Osteocyte (in vitro differentiated cells): ENCODE measurements around the gene ADAMTSL3. TPM values are rescaled to one million over a fixed set of nuclear protein-coding genes. Genes with fewer than 3 reads are reported as not detected.
"Not testable (repeated sequence)": the region's sequence is repeated elsewhere in the genome, so short reads cannot be mapped to it uniquely, and the experiment has no call there.

Experiments used
- DNase-seq: peaks from one replicate; pipeline ENCODE4 v3.0.0; 2021; ENCODE audit warnings: mixed read lengths; ENCODE audit not compliant: unreplicated experiment; ENCODE audit errors: extremely low spot score
- H3K27ac Mint-ChIP-seq: one replicate; pipeline ENCODE4 v1.8.0; 2021; ENCODE audit warnings: mild to moderate bottlenecking, mixed read lengths; ENCODE audit not compliant: unreplicated experiment
- H3K27me3 Mint-ChIP-seq: one replicate; pipeline ENCODE4 v1.8.0; 2021; ENCODE audit warnings: mixed read lengths; ENCODE audit not compliant: unreplicated experiment
- H3K36me3 Mint-ChIP-seq: one replicate; pipeline ENCODE4 v1.8.0; 2021; ENCODE audit warnings: mixed read lengths; ENCODE audit not compliant: unreplicated experiment
- H3K4me1 Mint-ChIP-seq: one replicate; pipeline ENCODE4 v1.8.0; 2021; ENCODE audit warnings: mixed read lengths; ENCODE audit not compliant: unreplicated experiment
- H3K4me3 Mint-ChIP-seq: one replicate; pipeline ENCODE4 v1.8.0; 2021; ENCODE audit warnings: mild to moderate bottlenecking, moderate library complexity, mixed read lengths; ENCODE audit not compliant: unreplicated experiment
- H3K9me3 Mint-ChIP-seq: one replicate; pipeline ENCODE4 v1.8.0; 2021; ENCODE audit warnings: mixed read lengths; ENCODE audit not compliant: unreplicated experiment
- total RNA-seq: library from RNA; stranded (reverse); gene quantifications from 2 replicates; pipeline ENCODE4 v1.2.1, GENCODE V29; 2021
- TF ChIP-seq, protein P1 (sequence below): fragments of 200-600 bp; sonication (generic); IDR thresholded peaks from 2 replicates; pipeline ENCODE4 v1.5.0; 2021; ENCODE audit warnings: antibody characterized with exemption, mild to moderate bottlenecking, moderate library complexity

Gene ADAMTSL3
- total RNA-seq, 1 donor from 2014 or later, result not detected

DNA sequence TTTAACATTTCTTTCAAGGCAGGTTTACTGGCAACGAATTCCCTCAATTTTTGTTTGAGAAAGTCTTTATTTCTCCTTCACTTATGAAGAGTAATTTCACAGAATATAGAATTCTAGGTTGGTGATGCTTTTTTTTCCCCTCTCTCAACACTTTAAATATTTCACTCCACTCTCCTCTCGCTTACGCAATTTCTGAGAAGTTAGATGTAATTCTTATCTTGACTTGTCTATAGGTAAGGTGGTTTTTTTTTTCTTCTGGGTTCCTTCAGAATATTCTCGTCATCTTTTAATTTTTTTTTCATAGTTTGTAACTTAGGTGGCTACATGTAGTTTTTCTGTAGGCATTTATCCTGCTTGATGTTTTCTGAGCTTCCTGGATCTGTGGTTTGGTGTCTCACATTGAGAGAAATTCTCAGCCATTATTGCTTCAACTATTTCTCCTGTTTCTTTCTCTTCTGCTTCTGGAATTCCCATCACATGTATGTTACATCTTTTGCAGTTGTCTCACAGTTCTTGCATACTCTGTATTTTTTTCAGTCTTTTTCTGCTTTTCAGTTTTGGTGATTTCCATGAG, 392.2 kb downstream of the ADAMTSL3 start:
- Mint-ChIP-seq H3K4me1 (no peaks in the 10 kb centered on the region), H3K9me3 (peaks cover 8% of the 10 kb centered on the region), H3K27me3 (no peaks in the 10 kb centered on the region), H3K36me3 (no peaks in the 10 kb centered on the region), H3K27ac (no peak overlapping the region), H3K4me3 (no peak overlapping the region)
- TF ChIP-seq, protein P1, sequence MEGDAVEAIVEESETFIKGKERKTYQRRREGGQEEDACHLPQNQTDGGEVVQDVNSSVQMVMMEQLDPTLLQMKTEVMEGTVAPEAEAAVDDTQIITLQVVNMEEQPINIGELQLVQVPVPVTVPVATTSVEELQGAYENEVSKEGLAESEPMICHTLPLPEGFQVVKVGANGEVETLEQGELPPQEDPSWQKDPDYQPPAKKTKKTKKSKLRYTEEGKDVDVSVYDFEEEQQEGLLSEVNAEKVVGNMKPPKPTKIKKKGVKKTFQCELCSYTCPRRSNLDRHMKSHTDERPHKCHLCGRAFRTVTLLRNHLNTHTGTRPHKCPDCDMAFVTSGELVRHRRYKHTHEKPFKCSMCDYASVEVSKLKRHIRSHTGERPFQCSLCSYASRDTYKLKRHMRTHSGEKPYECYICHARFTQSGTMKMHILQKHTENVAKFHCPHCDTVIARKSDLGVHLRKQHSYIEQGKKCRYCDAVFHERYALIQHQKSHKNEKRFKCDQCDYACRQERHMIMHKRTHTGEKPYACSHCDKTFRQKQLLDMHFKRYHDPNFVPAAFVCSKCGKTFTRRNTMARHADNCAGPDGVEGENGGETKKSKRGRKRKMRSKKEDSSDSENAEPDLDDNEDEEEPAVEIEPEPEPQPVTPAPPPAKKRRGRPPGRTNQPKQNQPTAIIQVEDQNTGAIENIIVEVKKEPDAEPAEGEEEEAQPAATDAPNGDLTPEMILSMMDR, result no peak
- DNase-seq, result no peak

DNA sequence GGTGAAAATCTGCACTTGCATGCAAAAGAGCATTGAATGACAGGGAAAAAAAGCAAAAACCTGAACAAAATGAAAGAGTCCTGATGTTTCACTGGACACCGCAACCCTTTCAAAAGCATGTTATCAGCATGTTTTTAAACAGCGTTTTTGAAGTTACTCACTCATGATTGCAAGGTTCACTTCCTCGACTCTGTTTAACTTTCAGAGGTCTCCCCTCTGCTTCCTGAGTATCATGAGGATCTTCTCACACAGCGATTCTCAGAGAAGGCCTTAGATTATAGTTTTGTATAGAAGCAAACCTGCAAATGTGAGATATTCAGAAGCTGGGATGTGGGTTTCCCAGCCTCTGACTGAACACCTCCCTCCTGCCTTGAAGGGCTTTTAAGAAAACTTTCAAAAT, 395.6 kb downstream of the ADAMTSL3 start:
- not testable (repeated sequence) for H3K36me3 Mint-ChIP-seq, H3K4me1 Mint-ChIP-seq, DNase-seq, H3K27ac Mint-ChIP-seq, H3K4me3 Mint-ChIP-seq, H3K27me3 Mint-ChIP-seq, H3K9me3 Mint-ChIP-seq

DNA sequence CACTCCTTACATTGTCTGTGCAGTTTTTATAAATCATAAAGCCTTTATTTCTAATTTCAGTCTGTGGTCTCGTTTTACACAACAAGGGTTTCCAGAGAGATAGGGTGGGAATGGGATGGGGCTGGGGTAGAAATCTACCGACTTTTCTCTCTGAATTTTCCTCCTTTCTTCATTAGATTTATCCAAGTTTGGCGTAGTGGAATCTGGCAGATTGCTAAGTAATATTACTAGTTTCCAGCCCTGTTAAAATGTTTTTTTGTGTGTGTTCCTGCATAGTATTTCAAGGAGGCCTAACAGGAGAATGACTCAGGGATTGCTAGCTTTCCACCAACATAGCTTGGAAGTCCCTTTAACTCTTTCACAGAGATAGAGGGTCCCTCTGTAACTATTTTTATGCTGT, 396.2 kb downstream of the ADAMTSL3 start:
- Mint-ChIP-seq H3K36me3 (no peaks in the 10 kb centered on the region), H3K27ac (no peak overlapping the region), H3K4me1 (no peaks in the 10 kb centered on the region), H3K4me3 (no peak overlapping the region), H3K9me3 (peaks cover 8% of the 10 kb centered on the region), H3K27me3 (no peaks in the 10 kb centered on the region)
- DNase-seq, result no peak
- TF ChIP-seq, protein P1, result no peak

DNA sequence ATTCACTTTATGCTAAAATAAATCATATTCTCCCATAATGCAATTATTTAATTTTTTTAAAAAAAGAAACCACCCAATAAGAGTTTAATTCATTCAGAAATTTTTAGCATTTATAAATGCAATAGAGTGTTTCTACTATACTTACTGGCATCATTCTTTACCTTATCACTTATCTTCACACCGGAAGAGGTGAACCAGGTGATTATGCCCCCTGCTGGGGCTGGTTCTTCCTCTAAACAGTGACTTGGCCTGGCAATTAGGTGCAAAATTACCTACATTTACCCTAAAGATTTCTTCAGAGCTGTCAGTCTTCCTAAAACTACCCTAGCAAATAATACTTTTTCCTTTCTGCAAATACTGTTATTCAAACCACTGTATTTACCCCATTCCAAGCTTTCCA, 397.2 kb downstream of the ADAMTSL3 start:
- DNase-seq, H3K9me3 Mint-ChIP-seq, H3K27ac Mint-ChIP-seq, H3K27me3 Mint-ChIP-seq, H3K36me3 Mint-ChIP-seq, H3K4me3 Mint-ChIP-seq, H3K4me1 Mint-ChIP-seq: not testable (repeated sequence)

DNA sequence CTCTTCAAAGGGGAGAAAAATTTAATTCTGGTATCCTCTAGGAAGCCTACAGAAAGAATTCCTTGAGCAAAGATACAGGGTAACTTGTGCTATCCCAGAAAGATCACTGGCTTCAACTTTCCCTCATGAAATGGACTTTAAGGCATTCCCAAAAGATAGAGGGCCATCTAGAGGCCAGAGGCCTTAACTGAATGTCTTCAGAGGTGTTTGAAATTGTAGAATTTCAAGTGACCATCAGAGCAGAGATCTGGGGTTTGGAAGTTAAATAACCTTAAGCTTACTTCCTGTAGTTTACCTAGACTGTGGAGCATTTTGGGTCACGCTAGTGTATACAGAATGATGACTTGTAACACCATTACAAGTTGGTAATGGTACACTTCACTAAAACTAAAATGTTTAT, 400.6 kb downstream of the ADAMTSL3 start:
- H3K9me3 Mint-ChIP-seq, result peaks cover 27% of the 10 kb centered on the region
- H3K4me1 Mint-ChIP-seq, H3K27ac Mint-ChIP-seq, DNase-seq, H3K36me3 Mint-ChIP-seq, H3K27me3 Mint-ChIP-seq, H3K4me3 Mint-ChIP-seq: not testable (repeated sequence)

DNA sequence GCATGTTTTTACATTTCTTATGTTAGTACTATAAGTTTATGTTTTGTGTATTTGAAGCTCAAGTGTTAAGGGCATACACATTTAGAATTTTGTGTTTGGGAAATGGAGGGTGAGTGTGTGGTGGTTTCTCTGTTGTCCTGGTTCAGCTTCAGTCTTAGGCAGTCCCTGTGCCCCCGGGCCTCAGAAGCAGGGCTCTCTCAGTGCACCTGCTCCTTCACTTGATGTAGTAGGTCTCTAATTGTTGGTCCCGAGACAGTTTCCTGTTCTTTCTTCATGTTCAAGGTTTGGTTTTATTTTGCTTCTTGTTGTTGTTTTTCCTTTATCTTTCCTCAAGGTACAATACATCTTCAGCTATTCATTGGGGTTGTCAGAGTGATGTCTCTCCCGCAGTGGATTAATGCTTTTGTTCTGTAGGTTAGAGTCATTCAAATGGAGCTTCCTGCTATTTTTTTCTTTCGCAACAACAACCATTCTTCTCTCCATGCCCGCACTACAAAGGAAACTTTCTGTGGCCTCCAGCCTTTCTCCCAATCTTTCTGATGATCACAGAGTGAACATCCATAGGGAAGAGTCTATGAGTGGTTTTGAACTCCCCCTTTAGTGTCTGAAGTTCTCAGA, 403.9 kb downstream of the ADAMTSL3 start:
- Mint-ChIP-seq H3K27ac (no peak overlapping the region), H3K4me1 (no peaks in the 10 kb centered on the region)

DNA sequence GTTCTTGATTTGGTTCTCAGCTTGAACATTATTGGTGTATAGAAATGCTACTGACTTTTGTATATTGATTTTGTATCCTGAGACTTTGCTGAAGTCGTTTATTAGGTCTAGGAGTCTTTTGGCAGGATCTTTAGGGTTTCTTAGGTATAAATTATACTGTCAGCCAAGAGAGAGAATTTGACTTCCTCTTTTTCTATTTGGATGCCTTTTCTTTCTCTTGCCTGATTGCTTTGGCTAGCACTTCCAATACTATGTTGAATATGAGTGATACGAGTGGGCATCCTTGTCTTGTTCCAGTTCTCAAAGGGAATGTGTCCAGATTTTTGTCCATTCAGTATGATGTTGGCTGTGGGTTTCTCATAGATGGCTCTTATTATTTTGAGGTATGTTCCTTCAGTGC, 409.8 kb downstream of the ADAMTSL3 start:
- not testable (repeated sequence) for H3K4me3 Mint-ChIP-seq, H3K4me1 Mint-ChIP-seq, H3K27ac Mint-ChIP-seq, DNase-seq, H3K27me3 Mint-ChIP-seq, H3K36me3 Mint-ChIP-seq
- H3K9me3 Mint-ChIP-seq, result peaks cover 21% of the 10 kb centered on the region

More for the DNA sequence above, 403.9 kb downstream of the ADAMTSL3 start:
- DNase-seq, result no peak
- Mint-ChIP-seq H3K9me3 (peaks cover 27% of the 10 kb centered on the region), H3K27me3 (no peaks in the 10 kb centered on the region), H3K36me3 (no peaks in the 10 kb centered on the region), H3K4me3 (no peak overlapping the region)
- TF ChIP-seq, protein P1, result no peak

DNA sequence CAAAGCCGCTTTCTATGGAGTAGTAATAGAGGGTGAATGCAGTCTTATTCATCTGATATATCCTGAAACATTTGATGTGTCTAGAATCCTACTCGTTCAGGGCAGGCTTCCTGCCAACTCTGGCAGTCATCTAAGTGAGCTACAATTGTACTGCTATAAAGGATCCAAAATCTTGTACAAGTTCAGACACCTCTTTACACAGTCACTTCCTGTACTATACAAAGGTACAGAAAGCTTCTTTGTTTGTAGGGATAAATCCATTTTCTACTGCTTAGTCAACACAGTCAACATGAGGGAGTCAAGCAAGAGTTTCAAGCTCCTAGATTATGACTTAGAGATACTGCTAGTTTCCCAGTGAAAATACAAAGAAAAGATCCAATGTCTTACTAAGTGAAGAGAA, 414.8 kb downstream of the ADAMTSL3 start:
- not testable (repeated sequence) for H3K4me3 Mint-ChIP-seq, H3K27me3 Mint-ChIP-seq, H3K4me1 Mint-ChIP-seq, H3K36me3 Mint-ChIP-seq, H3K27ac Mint-ChIP-seq, DNase-seq
- peaks cover 14% of the 10 kb centered on the region for H3K9me3 Mint-ChIP-seq

DNA sequence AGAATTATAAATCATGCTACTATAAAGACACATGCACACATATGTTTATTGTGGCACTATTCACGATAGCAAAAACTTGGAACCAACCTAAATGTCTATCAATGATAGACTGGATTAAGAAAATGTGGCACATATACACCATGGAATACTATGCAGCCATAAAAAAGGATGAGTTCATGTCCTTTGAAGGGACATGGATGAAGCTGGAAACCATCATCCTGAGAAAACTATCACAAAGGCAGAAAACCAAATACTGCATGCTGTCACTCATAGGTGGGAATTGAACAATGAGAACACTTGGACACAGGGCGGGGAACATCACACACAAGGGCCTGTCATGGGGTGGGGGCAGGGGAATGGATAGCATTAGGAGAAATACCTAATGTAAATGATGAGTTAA, 424.1 kb downstream of the ADAMTSL3 start:
- not testable (repeated sequence) for H3K9me3 Mint-ChIP-seq, H3K36me3 Mint-ChIP-seq, H3K4me3 Mint-ChIP-seq, H3K27ac Mint-ChIP-seq, DNase-seq
- Mint-ChIP-seq H3K4me1 (peaks cover 12% of the 10 kb centered on the region), H3K27me3 (peaks cover 49% of the 10 kb centered on the region)
